Measurements from ENCODE around the gene UPP1. TPM values are rescaled to one million over a fixed set of nuclear protein-coding genes. Genes with fewer than 3 reads are reported as not detected.

The UPP1 gene
- total RNA-seq, 1 experiment from 2014 or later, result 119 TPM

DNA sequence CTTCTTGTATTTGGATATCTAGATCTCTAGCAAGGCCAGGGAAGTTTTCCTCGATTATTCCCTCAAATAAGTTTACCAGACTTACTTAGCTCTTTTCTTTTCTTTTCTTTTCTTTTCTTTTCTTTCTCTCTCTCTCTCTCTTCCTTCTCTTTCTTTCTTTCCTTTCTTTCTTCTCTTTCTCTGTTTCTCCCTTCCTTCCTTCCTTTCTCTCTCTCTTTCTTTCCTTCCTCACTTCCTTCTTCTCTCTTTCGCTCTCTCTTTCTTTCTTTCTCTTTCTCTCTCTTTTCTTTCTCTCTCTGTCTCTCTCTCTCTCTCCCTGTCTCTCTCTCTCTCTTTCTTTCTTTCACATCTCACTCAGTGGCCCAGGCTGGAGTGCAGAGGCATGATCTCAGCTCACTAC, 37.0 kb downstream of the UPP1 start:
- no peak for TF ChIP-seq EZH2 (IDR thresholded peaks at IDR 0.05; ENCODE audit: low read depth)
- TF ChIP-seq, protein P1, sequence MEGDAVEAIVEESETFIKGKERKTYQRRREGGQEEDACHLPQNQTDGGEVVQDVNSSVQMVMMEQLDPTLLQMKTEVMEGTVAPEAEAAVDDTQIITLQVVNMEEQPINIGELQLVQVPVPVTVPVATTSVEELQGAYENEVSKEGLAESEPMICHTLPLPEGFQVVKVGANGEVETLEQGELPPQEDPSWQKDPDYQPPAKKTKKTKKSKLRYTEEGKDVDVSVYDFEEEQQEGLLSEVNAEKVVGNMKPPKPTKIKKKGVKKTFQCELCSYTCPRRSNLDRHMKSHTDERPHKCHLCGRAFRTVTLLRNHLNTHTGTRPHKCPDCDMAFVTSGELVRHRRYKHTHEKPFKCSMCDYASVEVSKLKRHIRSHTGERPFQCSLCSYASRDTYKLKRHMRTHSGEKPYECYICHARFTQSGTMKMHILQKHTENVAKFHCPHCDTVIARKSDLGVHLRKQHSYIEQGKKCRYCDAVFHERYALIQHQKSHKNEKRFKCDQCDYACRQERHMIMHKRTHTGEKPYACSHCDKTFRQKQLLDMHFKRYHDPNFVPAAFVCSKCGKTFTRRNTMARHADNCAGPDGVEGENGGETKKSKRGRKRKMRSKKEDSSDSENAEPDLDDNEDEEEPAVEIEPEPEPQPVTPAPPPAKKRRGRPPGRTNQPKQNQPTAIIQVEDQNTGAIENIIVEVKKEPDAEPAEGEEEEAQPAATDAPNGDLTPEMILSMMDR (conservative IDR thresholded peaks at IDR 0.05), result no peak
- intact Hi-C loops (cut with micrococcal nuclease; ENCODE audit: unreplicated experiment), result no loop called here
- Histone ChIP-seq H3K9me3 (ENCODE audit: insufficient read depth, low read depth) (no peaks in the 10 kb centered on the region), H3K4me1 (replicated peaks; ENCODE audit: insufficient read depth) (no peaks in the 10 kb centered on the region), H3K9me2 (ENCODE audit: insufficient read depth) (peaks cover 6% of the 10 kb centered on the region; the same call in 1 of the 2 replicates), H3K4me3 (no peak overlapping the region), H3K36me3 (ENCODE audit: low read depth) (no peaks in the 10 kb centered on the region), H4K20me1 (ENCODE audit: insufficient read depth) (no peaks in the 10 kb centered on the region), H3K27me3 (ENCODE audit: insufficient read depth, low read depth) (0 out of 2 replicates have a peak, but pooled peaks cover 3% of the 10 kb centered on the region), H3F3A (ENCODE audit: insufficient read depth, low read depth) (no peaks in the 10 kb centered on the region), H3K4me2 (no peak overlapping the region), H3K79me2 (ENCODE audit: low read depth) (no peaks in the 10 kb centered on the region), H2AFZ (no peak overlapping the region), H3K27ac (no peak overlapping the region)
- DNase-seq, result no peak
- POLR2A ChIA-PET (ENCODE audit: unreplicated experiment), result no interaction called here
- CTCF ChIA-PET, result interaction anchor here (0.8 kb wide), 1 partner anchor 15 kb away, joined by 5 read pairs; no protein-coding TSS in a partner anchor
- no TSS peak for BruUV-seq (replicated peaks)

DNA sequence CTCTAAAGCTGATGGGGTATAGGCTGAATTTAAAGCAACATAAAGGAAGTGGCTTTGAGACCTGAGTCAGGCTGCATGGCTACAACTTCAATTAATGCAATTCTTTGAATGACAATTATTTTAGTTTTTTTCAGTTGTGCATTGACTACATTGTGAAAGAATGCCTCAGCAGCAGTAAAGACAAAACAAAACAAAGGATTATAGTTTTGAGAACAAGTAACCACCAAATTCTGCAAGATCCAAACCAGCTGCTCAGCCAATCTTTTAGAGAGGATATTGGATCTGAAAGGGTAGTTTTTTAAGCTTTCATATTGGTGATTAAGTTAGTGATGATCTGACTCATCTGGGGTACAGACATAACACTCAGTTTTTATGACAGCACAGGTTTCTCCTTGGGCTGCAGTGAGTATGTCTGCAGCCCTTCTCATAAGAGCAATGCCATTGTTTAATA, 41.6 kb downstream of the UPP1 start:
- POLR2A ChIA-PET (ENCODE audit: unreplicated experiment), result no interaction called here
- CTCF ChIA-PET, result no interaction called here

DNA sequence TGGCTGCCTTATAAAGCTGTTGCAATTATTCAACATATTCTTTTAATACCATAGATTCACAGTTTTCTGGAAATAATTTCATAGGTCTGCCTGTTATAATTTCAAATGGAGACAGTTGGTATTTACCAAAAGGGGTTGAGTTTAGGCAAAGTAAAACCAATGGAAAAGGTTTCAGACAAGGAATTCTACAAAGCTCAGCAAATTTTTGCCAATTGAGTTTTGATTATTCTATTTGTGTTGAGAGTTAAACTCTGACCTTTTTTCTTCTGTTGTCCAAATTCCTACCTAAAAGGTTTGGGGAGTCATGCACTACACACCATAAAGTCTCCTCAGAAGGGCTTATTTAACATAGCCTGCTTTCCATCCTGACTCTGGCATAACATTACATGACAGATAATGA, 43.7 kb downstream of the UPP1 start:
- no peaks in the 10 kb centered on the region for H3K79me2 ChIP-seq (ENCODE audit: low read depth)
- no peak overlapping the region for H3K27ac ChIP-seq
- no peaks in the 10 kb centered on the region for H3K9me3 ChIP-seq (ENCODE audit: insufficient read depth, low read depth)
- no peak overlapping the region for H3K4me3 ChIP-seq
- TF ChIP-seq, protein P1 (conservative IDR thresholded peaks at IDR 0.05), result no peak
- no peak for TF ChIP-seq EZH2 (IDR thresholded peaks at IDR 0.05; ENCODE audit: low read depth)
- ChIA-PET CTCF (no interaction called here), POLR2A (ENCODE audit: unreplicated experiment) (no interaction called here)
- DNase-seq, result no peak
- H3F3A ChIP-seq (ENCODE audit: insufficient read depth, low read depth), result no peaks in the 10 kb centered on the region
- H3K4me1 ChIP-seq (replicated peaks; ENCODE audit: insufficient read depth), result no peaks in the 10 kb centered on the region
- H4K20me1 ChIP-seq (ENCODE audit: insufficient read depth), result no peaks in the 10 kb centered on the region
- H3K9me2 ChIP-seq (ENCODE audit: insufficient read depth), result peaks cover 11% of the 10 kb centered on the region
- no peak overlapping the region for H3K4me2 ChIP-seq
- intact Hi-C loops (cut with micrococcal nuclease; ENCODE audit: unreplicated experiment), result no loop called here
- H2AFZ ChIP-seq, result no peak overlapping the region
- BruUV-seq (replicated peaks), result no TSS peak
- peaks cover 12% of the 10 kb centered on the region for H3K27me3 ChIP-seq (ENCODE audit: insufficient read depth, low read depth)
- no peaks in the 10 kb centered on the region for H3K36me3 ChIP-seq (ENCODE audit: low read depth)

More for the DNA sequence above, 41.6 kb downstream of the UPP1 start:
- H4K20me1 ChIP-seq (ENCODE audit: insufficient read depth), result no peaks in the 10 kb centered on the region
- H3K4me2 ChIP-seq, result no peak overlapping the region
- no peaks in the 10 kb centered on the region for H3K36me3 ChIP-seq (ENCODE audit: low read depth)
- no peaks in the 10 kb centered on the region for H3K9me3 ChIP-seq (ENCODE audit: insufficient read depth, low read depth)
- peaks cover 12% of the 10 kb centered on the region for H3K27me3 ChIP-seq (ENCODE audit: insufficient read depth, low read depth)
- H3K9me2 ChIP-seq (ENCODE audit: insufficient read depth), result peaks cover 11% of the 10 kb centered on the region
- no TSS peak for BruUV-seq (replicated peaks)
- H3K79me2 ChIP-seq (ENCODE audit: low read depth), result no peaks in the 10 kb centered on the region
- TF ChIP-seq, protein P1 (conservative IDR thresholded peaks at IDR 0.05), result no peak
- no peak for TF ChIP-seq EZH2 (IDR thresholded peaks at IDR 0.05; ENCODE audit: low read depth)
- no peaks in the 10 kb centered on the region for H3K4me1 ChIP-seq (replicated peaks; ENCODE audit: insufficient read depth)
- intact Hi-C loops (cut with micrococcal nuclease; ENCODE audit: unreplicated experiment), result no loop called here
- H3F3A ChIP-seq (ENCODE audit: insufficient read depth, low read depth), result no peaks in the 10 kb centered on the region
- no peak overlapping the region for H3K27ac ChIP-seq
- no peak overlapping the region for H2AFZ ChIP-seq
- H3K4me3 ChIP-seq, result no peak overlapping the region
- no peak for DNase-seq
